Pulmonary artery endothelial cell (primary cell): Measurements from ENCODE around the gene CELF4. TPM values are rescaled to one million over a fixed set of nuclear protein-coding genes. Genes with fewer than 3 reads are reported as not detected.
A peak's percentile ranks its signal among the peaks of the same experiment; 100 is the strongest.

Experiments used
- DNase-seq: peaks from one replicate; pipeline ENCODE4 v3.0.0-alpha.2; 2011; ENCODE audit warnings: low read depth, low spot score
- total RNA-seq: library from RNA; depleted of rRNA; stranded (reverse); fragments of >200 nt; gene quantifications from 2 replicates; pipeline ENCODE4 v1.2.3, GENCODE V29; 2014

The CELF4 gene
- total RNA-seq, 1 donor from 2014 or later = not detected

DNA sequence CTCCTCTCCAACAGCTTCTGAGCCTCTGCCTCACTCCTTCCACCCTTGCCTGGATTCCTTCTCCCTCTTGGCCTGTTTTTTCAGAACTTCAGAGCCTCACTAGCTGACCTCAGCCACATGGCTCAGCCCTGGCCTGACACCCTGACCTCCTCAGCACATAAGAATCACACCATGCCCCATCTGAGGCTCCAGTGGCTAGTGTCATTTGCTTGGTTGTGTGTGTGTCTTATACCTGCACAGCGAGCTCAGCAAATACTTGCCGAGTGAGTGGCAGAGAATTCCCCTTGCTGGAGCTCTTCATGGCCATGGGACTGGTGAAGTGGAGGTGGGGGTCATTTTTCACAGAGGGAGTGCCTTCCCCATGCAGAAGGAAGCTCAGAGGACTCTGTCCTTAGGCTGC lies 70.2 kb downstream of the CELF4 start:
- no peak for DNase-seq

DNA sequence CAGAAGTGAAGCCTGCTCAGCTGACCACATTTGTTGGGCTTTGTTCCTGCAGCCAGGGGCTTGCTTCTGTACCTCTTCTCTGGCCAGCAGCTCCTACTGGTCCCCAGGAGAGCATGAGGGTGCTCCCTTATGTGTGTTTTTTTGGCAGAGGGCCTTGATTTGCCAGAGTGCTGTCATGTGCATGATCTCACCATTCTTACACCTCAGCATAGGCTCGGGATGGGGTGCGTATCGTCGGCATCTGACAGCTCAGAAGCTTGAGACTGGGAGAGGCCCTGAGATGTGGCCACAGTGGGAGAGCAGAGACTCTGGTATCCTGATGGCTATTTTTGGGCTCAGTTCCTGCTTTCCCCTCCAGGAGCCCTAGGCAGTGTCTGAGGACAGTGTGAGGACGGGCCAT lies 71.2 kb downstream of the CELF4 start:
- DNase-seq = no peak

DNA sequence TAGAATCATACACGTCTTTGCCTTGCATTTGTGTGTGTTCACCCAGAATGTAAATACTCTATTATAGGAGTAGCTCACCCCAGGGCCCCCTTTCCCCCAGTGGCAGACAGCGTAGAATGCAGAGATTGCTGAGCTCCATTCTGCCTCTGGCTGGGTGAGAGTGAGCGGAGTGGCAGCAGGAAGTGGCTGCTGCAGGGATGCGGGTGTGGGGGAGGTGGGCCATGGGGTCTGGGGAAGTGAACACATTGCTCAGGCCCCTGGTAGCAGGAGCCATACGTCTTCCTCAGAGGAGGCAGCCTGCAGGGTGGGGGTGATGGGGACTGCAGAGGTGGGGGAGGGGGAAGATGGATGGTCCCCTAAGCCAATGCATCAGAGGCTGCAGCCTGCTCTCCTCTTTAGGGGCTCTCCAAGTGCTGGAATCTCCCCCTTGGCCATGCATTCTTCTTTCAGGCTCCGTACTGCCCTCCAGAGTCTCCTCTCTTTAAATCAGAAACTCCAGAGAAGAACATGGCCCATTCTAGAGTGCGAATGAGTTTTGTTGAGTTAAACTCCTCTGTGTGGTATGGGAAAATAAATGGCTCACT lies 72.2 kb downstream of the CELF4 start:
- no peak for DNase-seq

DNA sequence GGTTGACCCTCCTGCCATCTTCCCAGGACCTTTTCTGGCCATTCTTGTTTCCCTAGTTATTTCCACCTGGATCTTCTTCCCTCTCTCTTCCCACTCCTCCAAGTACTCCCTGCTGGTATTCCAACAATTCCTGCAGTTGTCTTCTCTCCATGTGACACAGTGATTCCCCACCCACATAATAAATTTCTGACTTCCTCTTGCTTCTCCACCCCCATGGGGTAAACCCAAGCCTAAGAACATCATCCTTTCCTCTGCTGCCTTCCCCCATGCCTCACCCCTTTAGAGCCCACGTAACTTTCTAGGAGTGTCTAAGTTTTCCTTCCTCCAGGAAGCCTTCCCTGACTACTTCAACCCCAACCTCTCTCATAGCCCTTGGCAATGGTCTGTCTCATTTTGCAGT lies 72.6 kb downstream of the CELF4 start:
- no peak for DNase-seq

DNA sequence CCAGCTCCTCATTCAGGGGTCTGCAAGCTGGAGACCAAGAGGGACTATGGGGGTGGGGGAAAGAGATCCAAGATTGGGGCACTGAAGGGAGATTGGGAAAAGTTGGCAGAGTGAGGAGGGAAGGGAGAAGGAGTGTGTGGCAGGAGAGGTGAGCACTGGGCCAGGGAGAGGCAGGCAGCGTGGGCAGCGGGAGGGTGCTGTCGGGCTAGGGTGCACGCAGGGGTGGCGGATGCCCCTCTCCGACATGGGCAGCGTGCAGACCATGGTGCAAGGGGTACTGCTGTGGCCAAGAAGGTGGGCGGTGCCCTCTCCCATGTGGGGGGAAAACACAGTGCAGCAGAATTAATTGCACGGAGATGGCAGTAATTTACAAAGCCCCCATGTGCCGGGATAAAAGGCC lies 74.1 kb downstream of the CELF4 start:
- DNase-seq = no peak

DNA sequence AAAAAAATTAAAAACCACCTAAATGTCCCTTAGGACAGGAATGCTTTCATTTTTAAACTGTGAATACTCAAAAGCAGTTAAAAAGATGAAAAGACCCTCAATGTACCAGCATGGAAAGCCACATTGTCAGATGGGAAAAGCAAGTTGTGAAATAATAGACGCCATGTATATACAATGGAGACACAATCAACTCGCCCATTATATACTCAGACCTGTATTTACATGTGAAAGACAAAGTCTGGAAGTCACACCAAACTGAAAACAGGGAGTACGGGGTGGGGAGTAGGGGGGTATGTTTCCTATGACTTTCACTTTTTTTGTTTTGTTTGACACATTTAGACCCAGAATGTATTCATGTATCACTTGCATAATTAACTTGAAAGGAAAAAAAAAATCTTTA lies 75.6 kb downstream of the CELF4 start:
- no peak for DNase-seq

DNA sequence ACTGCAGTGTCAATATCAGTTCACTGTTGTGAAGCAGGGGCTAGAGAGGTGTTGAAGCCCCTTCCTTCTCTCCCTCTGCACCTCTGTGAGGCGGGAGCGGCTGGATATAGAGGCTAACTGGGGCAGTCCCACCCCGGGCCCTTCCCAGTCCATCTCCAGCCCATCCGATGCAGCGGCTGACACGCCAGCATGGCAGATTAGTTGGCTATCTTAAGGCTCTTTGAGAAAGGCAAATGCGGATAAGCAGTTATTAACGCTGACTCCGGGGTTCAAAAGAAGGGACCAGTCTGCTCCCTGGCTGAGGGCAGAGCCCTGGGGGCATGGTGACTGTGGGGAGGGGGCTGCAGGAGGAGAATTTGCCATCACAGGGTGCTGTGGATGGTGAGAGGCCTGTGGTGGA lies 76.6 kb downstream of the CELF4 start:
- no peak for DNase-seq

DNA sequence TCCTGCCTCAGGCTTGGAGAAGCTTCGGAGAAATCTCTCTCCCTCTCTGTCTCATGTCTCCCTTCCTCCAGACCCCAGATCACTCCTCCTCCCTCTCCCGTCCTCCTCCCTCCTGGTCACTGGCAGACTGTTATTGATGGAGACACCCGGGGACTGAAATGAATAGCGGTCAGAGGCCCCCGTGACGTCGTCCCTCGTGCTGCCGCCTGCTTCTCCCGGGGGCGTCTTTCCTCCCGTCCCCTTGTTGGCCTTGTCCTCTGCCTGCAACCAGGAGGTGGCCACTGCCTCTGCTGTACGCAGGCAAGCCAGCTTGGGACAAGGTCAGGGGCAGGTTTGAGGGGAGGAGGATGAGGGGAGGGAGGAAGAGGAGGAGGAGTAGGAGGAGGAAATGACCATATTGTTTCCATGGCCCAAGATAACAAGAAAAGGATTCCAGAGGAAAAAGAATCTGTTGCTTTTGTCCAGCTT lies 78.2 kb downstream of the CELF4 start:
- peak; percentile 7 for DNase-seq

DNA sequence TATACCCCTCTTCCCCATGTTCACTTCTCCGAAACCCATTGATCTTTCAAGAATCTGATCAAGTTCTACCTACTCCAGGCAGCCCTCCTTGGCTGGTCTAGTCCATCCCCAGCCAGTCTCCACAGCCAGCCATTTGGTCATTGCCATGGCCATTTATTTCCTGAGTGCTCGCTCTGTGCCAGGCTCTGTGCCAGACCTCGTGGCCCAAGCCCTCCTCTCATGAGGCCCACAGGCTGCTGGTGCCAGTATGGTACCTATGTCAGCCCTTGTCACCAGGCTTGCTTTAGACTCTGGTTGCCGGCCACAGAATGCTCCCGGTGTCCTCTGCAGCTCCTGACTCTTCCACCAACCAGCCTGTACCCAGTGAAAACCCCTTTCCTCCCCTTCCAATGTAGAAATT lies 78.8 kb downstream of the CELF4 start:
- DNase-seq = no peak

DNA sequence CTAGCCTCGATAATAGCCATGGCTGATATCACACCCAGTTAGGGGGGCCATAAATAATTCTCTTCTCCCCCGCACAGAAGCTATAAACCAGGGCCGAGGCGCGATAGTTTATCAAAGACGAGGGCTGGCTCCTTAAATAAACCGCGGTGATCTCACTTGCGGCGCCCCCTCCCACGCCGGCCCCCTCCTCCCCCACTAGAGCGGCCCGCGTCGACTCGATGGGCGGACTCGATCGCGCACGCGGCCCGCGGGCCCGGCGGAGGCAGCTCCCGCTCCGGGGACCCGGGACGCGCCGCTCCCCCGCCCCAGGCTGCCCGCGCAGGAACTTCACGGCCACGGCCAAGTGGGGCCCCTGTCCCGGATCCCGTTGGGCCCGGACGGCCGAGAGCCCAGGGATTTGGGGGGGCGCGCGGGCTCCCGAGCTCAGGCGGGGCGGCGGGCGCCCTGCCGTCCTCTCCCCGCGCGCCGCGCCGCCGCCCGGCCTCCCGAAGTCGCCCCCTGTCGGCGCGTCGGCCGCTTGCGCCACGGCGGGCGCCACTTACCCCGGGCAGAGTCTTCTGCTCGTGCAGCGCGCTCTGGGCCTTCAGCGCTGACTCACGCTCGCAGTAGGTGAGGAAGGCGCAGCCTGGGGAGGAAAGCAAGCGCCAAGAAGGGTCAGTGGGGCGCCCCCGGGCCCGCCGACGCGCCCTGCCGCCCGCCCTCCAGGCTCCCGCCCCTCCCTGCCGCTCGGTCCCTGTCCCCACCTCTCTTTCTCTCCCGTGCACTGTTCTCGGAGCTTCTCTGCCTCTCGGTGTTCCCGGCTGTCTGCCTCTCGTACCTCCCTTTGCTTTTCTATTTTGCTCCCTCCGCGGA lies 80.4 kb downstream of the CELF4 start:
- DNase-seq = no peak

DNA sequence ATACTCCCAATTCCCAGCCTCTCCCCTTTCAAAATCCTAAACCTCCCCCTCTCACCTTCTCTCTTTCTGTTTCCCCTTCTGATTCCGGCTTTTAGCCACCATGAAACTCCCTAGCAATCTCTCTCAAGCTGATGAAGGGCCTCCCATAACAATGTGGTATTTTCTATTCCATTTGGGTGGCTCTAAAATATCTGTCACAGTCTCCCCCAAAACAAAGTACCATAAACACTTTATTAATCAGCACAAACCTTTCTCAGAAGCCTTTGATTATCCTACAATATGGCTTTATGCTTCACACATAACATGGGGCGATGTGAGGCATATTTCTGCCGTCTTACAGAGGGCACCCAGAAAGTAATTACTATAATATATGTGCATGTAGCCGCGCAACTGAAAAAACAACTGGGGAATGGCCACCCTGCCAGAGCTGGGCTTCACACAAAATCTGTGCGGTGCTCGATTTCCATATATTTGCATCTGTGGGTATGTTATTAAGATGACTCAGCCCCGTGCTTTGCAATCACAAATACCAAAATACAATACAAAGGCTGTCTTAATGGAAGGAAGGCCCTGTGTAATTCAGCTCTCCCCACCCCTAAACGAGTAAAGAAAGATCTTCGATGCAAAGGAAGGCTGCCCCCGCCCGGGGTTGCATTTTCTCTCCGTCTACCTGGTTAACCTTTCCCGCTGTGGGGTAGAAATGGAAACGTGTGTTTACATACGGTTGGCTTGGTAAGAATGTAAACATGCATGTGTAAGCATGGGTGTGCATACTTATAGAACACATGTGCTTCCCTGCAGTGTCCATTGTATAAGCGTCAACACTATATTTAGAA lies 81.4 kb downstream of the CELF4 start:
- DNase-seq = no peak

DNA sequence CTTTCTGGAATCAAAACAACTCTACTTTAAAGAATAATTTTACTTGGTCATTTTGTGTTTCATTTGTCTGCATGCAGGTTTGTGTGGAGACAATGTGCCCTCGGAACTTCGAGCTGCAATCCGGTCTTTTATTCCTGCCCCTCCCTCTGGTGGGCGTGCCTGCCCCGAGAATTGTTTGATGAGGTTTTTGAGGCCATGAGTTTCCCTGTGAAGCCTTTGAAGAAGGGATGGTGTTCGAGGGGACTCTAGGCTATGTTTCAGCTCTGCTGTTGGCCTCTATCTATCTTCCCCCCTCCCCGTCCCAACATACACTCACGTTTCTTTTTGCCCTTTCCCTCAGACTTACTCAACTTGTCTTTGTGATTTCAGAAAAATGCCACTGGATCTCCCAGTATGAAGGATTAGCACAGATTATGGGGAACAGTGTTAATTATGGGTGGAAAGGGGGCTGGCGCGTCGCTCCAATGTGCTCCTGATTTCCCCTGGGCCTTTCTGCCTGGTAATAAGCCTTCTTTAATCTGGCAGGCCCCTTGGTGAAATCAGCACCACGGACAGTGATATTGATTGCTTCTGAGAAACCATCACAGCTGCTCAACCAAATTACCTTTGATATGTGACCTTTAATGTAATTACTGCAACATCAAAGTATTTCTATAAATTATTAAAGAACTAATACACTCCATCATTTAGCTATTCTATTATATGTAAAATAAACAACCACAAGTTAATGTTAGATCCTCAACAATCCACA lies 82.2 kb downstream of the CELF4 start:
- no peak for DNase-seq

DNA sequence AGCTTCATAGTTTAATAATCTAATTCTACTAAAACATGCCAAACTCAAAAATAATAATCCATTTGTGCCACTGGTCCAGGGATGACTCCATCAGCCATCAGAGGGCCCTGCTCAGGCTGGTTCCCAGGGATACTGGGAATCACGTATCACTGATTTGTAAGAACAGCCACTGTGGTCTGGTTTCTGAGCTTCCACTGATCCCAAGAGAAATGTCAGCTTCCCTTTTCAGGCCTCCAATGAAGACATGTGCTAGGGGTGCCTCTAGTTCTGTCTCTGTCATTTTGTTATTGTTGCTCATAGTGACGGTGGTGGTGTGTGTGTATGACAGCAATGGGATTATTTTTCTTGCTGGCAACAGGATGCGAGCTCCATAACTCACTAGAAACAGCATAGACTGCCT lies 83.2 kb downstream of the CELF4 start:
- DNase-seq = no peak

DNA sequence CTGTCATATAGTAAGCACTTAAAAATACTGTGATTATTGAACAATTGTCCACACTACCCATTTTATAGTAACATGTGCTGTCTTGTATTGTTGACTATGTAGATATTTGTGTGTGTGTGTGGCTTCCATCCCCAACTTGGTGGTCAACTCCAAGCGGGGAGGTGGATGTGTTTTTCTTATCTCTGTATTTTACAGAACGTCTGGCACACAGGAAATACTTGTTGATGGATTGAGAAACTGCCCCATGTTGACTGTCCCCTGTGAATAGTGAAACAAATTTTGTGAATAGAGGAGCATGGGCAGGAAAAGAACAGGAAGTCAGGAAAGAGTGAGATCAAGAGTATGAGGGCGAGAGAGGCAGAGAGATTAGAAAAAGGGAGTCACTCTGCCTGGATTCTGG lies 83.6 kb downstream of the CELF4 start:
- DNase-seq = no peak

DNA sequence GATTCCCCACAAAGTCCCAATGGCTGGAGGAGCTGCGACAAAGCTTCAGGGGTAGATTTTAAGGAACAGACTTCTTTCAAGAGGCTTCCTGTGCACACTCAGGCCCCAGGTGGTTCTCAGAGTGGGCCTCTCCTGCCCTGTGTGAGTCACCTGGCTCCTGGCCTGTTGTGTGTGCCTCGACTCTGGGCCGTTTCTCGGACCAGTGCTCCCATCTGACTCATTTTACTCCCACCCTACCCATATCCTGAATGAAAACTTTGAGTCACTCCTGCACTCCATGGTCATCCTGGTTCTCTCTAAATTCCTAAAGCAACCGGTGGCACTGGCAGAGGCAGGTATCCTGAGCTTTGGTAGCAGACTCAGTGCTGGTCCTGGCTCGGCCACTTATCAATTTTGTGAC lies 84.1 kb downstream of the CELF4 start:
- no peak for DNase-seq

DNA sequence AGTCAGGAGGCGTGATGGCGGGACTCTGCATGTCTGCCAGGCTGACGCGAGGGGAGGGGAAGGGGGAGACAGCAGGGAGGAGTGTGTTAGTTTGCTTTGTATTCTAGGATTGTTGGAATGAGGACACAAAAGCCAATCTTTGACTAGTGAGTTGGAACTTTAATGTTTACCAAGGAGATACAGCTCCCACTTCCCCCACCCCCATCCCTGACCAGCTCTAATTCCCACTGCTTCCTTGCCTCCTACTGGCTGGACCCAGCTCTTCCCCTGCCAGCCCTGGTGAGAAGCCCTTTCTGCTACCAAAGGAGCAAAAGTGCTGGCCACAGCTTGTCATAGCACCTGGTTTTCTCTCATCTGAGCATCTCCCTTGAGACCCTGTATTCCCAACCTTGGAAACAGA lies 84.5 kb downstream of the CELF4 start:
- no peak for DNase-seq

DNA sequence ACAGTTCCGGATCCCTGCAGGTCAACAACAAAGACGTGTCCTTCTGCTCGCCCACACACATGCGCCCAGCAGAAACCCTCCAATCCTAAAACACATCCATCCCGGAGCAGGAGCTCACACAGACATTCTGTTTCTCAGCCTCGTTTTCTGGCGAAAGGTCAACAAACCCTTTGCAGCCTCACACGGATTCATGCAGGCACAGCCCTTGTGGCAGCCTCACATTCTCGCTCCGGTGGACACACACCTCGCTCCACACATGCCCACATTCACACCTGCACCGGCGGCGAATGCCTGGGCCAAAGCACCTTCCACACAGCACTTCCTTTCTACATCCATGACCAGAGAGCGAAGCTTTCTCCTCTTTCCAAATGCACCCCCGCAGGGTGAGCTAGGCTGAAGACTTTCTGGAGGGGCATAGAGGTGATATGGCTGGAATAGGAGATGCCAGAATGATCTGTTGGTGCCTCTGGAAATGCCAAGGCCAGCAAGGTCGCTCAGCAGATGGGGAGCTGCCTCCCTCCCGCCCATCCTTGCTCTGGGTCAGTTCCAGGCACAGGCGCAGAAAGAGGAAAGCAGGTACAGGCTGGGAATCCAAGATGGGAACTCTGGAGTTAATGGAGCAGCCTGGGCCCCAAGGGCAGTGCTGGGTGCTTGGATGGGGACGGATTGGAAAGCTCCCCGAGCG lies 88.8 kb downstream of the CELF4 start:
- DNase-seq = no peak

DNA sequence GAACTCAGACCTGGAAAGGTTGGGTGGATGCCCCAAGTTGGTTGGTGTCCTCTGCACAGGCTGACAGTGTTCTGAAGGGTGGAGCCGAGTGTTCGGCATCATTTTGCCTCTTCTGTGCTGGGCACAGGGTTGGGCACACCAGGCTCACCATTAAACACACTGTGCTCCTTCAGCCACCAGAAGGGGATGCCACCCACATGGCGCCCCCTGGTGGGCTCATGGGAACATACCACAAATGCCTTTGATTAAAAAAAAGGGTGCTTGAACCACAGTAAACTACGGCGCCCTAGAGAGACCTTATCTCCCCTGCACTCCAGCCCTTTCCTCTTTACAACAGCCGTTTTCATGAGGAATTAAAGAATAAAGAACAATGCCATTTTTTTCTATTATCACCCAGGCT lies 89.4 kb downstream of the CELF4 start:
- no peak for DNase-seq

DNA sequence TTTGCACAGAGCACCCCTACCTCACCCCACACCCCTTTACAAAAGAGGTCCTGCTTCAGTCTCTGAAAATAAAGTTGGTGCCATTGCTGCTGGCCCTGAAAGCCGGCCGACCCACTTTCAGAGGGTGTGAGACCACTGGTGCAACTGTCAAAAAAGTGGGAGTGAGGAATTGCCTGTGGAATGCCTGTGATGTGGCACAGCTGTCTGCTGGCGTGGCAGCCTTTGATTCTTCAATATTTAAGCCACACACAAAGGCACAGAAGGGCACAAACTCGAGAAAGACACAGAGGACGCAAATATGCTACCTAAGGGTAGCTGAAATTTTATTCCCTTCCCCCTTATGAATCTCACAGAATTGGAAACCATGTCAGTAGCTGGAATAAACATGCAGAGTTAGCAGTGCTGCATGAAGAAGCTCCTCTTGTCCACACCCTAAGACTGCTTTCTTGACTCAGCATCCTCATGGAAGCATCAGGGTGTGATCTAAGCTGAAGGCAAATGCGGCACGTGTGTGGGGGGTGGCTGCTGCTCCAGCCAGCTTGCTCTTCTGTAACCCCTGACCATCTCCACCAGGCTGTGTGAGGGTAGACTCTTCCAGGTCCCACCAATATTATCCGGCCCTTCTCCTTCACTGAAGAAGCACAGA lies 92.3 kb downstream of the CELF4 start:
- DNase-seq = no peak

DNA sequence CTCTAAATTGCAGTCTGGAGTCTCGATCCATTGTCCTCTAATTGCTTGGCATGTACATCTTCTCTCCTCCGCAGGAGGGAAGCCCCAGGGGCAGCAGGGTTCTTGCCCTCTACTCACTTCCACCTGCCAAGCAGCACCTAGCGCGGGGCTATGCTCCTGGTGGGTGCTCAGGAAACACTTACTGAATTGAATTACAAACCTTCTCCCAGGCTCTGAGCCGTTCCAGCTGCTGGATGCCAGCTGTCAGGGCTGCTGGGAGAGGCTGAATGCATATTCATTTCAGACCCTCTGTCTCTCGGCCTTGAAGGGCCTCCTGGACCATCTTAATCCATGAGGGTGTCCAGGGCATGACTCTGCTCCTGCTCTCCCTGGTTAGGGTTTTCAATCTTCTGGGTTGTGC lies 94.0 kb downstream of the CELF4 start:
- no peak for DNase-seq
